ENCODE measurements around the gene MBTPS1.

Gene MBTPS1

DNA sequence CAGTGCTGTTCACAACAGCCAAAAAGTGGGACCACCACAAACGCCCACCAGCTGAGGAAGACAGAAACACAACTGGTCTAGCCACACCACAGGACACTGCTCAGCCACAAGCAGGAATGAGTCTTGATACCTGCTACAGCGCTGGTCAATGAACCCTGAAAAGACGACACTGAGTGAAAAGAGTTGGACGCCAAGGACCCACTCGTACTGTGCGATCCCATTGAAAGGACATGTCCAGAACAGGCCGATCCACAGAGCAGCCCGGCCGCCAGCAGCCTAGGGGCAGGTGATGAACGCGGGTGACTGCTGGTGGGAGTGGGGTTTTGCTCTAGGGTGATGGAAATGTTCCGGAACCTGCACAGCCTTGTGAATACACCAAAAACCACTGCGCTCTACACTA, 63.5 kb downstream of the MBTPS1 start:
- no peak for DNase-seq (ENCODE audit: low spot score)

DNA sequence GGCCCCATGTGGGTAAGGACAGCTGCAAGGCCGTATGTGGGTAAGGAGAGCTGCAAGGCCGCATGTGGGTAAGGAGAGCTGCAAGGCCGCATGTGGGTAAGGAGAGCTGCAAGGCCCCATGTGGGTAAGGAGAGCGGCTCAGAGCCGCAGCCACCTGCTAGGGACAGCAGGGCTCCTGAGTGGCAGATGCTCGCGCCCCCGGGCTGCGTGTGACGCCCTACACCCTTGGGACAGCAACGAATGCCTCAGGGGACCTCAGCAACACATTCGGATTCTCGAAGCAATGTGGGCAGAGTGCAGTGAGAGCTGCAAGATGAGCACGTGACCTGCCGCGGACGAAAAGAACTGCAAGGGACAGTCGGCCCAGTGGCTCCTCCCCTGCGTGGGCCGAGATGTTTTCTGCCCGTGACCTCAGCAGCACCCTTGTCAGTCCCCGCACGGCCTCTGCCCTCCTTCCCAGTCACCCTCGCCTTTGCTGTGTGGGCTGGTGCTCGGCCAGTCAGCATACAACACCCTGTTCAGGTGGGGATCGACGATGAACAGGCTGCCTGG, 64.6 kb downstream of the MBTPS1 start:
- DNase-seq (ENCODE audit: low spot score): no peak

DNA sequence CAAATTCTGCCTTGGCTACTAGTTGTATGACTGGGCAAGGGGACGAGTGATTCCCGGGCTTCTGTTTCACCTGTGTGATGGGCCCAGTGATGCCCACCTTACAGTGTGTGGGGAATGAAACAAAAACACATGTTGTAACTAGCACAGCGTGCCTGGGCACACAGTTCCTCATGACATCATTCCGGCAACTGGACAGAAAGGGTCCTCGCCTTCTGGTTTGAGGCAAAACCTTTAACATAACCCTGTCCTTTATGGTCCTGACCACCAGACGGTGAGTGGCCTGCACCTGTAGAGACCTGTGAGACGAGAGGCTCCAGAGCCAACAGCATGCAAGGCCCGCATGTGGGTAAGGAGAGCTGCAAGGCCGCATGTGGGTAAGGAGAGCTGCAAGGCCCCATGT, 66.4 kb downstream of the MBTPS1 start:
- DNase-seq (ENCODE audit: low spot score): no peak

DNA sequence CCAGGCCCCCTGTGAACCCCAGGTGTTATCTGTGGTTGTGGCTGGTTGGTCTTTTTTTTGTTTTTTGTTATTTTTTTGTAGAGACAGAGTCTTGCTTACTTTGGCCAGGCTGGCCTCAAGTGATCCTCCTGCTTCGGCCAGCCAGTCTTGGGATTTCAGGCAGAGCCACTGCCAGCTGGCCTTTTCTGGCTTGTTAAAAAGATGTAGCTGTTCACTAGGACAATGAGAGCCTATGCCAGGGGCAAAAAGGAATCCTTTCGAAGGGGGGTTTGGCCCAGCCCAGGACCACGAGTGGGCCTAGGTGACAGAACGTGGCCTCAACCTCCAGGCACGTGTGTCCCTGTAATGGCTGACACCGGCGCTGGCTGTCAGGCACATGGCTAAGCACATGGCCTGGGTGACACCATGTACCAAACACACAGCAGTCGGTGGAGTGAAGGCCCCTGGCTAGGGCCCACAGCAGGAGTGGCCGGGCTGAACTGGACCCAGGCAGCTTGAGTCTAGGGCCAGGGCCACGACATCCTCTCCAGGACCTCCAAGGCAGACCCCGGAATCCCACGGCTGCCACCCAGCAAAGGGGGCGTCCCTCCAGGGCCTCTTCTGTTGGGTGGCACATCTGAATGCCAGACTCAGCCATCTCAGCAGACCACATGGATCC, 67.2 kb downstream of the MBTPS1 start:
- DNase-seq (ENCODE audit: low spot score): no peak

DNA sequence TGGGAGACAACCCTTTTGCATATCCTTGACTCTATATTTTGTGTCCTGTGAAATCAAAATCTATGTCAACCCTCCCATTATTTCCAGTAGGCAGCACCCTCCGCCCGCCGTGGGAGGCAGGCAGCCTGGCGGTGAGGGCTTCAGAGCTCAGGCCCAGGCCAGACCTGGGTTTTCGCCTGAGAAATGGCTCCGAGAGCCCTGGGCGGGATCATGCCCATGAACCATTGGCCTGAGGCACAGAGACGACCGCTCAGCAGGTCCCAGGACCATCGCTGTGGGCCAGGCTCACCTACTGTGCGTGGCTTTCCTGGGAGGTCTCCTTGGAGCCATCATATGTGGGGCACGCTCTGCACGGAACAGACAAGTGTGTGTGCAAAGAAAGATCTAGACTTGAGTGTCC, 67.9 kb downstream of the MBTPS1 start:
- DNase-seq (ENCODE audit: low spot score): no peak

DNA sequence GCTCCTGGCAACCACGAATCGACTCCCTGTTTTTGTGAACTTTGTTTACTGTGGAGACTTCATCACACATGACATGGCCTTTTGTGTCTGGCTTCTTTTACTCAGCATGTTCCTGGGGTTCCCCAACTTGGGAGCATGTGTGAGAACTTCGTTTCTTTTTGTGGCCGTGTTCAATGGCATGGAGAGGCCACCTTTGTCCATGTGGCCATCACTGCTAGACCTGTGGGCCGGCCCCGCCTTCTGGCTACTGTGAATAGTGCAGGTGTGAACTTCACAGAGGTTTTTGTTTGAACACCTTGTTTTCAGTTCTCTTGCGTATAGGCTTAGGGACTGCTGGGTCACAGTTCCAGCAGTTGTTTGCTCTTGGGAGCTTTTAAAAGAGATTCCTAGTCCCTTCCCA, 68.5 kb downstream of the MBTPS1 start:
- DNase-seq (ENCODE audit: low spot score): no peak

DNA sequence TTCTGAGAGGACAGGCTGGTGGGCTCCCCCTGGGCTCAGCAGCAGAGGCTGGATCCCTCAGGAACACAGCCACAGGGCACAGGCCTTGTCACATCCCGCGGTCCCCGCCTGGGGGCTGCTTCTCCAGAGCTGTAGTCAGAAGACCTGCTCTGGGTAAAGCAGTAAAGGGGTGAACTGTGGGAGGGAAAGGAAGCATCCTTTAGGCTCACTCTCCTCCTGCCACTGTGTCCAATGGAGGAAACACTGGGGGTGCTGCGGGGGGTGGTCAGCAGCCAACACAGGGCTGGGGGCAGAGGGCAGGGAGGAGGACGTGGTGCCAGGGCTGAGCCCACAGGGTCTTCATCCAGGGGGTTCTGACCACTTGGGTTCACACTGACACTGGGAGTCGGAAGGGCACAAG, 69.1 kb downstream of the MBTPS1 start:
- DNase-seq (ENCODE audit: low spot score): no peak

DNA sequence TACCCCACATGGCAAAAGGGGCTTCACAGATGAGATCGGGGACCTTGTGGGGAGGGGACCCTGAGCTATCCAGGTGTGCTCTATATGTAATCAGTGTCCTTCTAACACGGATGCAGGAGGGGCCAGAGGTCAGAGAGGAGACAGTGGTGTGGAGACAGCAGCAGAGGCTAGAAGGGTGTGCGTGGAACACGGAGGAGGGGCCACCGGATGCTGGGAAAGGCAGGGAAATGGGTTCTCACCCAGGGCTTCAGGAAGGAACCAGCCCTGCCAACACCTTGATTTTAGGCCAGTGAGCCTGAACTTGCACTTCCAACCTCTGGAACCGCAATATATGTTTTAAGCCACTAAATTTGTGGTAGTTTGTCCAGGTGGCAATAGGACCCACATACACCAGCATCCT, 69.5 kb downstream of the MBTPS1 start:
- DNase-seq (ENCODE audit: low spot score): no peak

DNA sequence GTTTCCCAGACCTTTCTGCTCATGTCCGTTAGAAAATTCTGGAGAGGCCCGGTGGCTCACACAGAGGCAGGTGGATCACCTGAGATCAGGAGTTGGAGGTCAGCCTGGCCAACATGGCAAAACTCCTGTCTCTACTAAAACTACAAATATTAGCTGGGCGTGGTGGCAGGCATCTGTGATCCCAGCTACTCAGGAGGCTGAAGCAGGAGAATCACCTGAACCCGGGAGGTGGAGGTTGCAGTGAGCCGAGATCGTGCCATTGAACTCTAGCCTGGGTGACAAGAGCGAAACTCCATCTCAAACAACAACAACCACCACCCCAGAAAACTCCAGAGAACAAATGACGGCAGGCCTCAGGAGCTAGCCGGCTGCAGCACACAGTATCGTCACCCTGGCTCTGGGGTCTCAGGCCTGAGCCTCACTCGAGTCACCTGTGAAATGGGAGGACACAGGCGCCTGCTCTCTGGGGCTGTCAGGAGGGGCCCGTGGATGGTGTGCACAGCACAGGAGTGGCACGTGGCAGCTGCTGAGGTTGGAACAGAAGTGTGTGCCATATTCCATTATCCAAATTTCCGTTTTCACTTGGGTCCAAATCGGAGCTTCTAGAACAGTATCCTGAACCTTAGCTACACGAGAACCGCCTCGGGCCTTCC, 70.8 kb downstream of the MBTPS1 start:
- no peak for DNase-seq (ENCODE audit: low spot score)

DNA sequence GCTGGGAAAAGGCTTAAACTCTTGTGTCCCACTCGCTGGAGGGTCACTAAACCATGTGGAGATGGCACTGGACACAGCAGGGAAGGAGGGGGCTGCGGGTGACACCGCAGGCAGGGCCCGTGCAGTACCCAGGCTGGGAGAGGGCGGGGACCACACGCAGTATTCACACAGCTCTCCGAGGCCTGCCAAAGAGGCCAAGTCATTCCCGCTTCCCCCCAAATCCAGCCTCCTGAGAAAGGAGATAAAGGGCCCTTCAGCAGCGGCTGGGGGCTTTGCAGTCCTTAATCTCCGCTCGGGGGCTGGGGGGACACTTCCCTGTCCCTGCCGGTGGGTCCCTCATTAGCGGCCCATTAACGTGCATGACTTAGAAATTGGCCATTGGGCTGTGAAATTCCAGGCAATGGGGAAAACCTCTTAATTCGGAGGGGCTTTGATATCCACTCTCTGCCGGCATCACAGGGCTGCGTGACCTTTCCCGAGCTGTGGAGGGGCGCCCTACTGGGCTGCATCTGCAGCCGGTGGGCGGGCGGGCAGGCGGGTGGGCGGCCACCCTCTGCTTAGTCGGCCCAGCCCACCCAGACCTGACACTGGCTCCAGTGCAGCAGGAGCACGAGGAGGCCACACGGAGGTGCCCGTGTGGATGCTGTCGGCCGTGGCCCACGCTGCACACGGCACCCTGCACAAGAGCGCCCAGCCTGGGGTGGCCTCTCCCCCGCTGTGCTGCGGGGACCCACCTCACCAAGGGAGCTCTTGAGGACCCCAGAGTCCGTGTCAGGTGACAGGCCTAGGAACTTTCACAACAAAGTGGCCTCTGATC, 71.5 kb downstream of the MBTPS1 start:
- DNase-seq (ENCODE audit: low spot score): no peak

DNA sequence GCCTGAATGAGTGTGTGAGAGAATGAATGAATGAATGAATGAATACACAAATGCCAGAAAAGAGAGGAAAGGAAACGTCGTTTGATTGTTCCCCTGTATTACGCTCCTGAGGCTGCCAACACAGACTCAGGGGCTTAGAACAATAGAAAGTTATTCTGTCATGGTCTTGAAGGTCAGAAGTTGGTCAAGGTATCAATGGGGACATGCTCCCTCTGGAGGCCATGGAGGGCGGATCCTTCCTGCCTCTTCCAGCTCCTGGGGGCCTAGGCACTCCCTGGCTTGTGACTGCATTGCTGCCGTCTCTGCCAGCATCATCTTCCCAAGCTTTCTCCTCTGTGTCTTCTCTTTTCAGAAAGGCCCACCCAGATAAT, 72.6 kb downstream of the MBTPS1 start:
- DNase-seq (ENCODE audit: low spot score): peak; percentile 46

DNA sequence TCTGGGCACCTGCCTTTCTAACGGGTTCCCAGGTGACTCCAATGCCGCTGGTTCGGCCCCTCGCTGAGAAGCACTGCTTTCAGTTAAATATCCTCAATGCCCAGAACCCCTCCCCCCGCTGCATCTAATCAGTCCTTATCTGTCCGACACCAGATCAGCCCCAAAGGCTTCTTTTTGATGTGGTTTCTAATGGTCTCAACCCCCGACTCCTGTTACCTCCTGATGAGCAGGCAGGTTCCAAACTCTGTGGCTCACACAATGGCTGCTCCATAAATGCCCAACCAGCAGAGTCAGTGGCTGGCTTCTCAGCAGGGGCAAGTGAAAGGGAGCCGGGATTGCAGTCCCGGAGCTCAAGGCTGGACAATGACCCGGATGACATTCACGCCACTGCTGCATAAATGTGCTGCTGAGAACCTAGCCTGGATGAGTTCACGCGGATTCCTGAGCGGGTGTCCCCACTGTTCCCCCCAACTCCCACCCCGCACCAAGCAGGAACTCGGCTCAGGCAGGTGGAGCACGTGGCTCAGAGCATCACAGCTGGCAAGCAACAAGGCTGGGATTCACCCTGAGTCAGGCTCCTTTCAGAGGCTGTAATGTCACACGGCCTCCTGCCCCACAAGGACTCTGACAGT, 73.1 kb downstream of the MBTPS1 start:
- no peak for DNase-seq (ENCODE audit: low spot score)

DNA sequence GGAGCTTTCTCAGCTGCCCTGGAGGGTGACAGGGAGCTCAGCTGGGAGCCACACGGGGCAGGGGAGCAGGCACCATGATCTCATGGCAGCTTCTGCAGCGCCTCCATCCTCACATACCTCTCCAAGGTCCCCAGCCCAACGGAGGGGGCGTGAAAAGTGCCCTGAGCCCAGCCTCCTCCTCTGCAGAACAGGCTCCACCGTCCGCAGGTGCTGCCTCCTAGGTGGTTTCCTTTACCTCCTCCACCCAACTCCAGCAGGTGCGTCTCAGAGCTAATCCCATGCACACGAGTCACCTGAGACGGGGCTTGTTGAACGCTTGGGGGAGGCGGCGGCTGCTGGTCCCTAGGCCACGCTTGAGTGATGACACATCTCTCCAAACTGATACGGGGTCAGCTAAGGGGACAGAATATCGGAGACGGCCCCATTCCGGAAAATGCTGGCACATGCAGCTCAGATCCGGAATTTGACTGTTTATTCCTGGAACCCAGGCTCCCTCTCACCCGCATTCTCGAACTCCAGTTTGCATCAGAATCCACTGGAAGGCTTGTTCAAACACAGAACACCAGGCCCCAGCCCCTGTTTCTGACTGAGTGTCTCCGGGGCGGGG, 73.8 kb downstream of the MBTPS1 start:
- no peak for DNase-seq (ENCODE audit: low spot score)

DNA sequence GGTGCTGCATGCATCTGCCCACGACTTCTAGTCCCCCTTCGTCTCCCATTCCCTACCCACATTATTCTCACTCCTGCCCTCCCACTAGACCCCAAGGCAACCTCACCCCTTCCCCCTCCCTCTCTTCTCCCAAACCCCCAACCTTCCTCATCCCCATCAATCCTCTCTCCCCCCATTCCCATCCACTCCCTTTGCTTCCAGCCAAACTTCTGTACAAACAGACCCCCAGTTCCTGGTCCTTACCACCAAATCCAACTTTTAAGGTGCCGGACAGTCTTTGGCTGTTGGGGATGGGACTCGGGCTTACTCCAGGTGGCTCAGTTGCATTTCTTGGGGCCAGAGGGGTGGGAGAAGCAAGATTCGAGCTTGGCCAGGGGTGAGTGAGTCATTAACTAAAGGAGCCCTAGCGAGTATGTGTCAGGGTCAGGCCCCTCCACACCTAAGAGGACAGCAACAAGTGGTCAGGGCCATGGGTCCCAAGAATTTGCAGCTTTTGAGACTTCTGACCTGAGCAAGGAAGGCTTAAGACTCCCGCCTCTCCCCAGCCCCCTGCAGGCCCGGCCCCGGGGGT, 74.3 kb downstream of the MBTPS1 start, which contains the start of gene SLC38A8:
Gene SLC38A8, minus strand, starts transcription at position 488 of the 571 bp plus-strand sequence. CDS start 638 bp downstream, outside the sequence.
- no peak for DNase-seq (ENCODE audit: low spot score)

DNA sequence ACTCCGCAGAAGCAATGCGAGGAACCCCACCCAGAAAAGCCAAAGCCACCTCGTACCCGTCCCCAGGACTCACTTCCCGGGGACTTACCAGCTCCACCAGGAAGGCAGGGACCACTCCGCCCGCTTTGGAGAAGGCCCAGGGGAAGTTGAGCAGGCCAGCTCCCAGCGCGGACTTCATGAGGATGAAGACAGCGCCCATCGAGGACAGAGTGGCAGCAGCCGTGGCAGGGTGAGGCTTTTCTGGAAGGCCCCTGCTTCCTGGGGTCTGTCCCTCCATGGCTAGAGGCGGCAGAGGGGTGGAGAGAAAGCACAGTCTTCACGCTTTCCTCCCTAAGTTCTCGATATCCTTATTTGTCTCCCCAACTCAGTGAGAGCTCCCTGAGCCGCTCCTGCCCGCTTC, 74.9 kb downstream of the MBTPS1 start:
- no peak for DNase-seq (ENCODE audit: low spot score)

DNA sequence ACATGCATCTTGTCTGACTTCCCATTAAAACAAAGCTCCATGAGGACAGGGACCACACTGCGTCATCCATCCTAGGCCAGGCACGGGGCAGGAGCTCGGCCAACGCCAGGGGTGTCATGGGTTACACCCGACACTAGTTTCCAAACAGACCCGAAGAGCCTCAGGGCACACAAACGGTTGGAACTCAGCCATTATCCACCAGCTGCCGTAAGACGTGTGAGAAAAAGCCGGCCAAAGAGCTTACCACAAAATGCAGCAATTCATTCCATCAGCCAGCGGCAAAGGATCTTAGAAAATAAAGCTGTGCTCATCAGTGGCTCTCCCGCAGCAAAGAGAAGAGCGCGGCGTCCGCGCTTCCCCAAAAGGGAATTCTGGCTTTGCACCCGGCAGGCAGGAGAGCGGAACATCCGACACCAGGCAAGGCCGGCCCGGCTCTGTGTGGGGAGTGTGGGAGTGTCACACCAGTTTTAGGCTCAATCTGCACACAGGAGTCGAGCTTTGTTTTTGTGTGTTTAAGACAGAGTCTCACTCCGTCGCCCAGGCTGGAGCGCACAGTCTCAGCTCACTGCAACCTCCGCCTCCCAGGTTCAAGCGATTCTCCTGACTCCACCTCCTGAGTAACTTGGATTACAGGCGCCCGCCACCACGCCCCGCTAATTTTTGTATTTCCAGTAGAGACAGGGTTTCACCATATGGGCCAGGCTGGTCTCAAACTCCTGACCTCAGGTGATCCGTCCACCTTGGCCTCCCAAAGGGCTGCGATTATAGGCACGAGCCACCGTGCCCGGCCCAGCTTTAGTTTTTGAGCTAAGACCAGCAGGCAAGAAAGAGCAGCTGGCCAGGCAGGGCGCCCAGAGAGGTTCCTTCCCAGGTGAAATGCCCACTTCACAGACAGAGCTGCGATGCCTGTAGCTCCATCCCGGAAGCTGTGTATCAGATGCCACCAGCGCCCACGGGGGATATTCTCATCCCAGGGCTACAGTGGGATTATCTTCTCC, 75.6 kb downstream of the MBTPS1 start:
- DNase-seq (ENCODE audit: low spot score): no peak

DNA sequence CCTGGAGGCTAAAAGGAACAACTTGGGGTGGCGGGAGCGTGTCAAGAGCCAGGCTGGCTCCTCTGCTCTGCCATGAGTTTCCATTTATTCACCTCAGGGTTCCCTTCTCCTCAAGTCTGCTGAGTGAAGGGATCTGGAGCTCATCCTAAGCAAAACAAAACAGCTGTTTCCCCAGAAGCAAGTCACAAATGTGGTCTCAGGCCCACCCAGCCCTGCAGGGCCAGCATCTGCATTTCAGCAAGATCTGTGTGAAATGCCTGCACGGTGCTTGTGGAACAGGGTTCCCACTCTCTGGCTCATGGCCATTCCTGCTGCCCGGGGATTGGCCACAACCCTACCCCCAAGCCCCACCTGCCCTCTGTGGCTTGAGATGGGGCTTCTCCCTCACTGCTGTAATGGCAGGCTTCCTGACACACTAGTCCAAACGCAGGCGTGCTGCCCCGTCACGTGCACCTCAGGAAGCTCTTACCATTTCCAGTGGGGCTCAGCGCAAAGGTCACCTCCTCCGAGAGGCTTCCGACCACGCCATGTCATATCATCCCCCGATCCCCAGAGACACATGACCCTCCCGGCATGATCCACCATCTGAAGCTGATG, 76.4 kb downstream of the MBTPS1 start:
- no peak for DNase-seq (ENCODE audit: low spot score)

DNA sequence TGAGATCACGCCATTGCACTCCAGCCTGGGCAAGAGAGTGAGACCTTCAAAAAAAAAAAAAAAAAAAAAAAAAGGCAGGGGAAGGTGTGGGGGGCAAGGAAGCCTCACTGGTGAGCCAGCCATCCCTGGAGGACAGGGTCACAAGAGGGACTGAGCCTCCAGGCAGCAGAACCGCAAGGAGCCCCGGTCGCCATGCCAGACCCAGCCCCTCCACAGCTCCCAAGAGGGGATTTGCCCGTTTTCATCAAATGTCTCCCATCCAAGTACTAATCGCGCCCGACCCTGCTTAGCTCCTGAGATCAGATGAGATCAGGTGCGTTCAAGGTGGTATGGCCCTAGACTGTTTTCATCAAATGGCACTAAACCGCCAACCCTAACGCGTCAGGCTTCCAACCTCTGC, 77.0 kb downstream of the MBTPS1 start:
- DNase-seq (ENCODE audit: low spot score): no peak

DNA sequence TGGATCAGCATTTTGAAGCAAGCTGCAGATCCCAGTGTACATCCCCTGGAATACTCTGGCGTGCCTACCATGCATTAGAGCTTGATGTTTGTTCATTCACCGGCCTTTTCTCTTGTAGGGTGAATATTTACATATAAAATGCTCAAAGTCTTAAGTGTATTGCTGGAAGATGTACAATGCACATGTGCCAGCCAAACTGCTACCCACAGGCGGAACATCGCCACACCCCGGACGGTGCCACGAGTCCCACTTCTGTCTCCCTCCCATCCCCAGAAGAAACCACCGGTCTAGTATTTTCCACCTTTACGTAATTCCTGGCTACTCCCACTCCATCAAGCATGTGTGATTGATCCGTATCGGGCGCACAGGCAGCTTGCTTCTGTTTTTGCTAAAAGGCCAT, 78.3 kb downstream of the MBTPS1 start:
- no peak for DNase-seq (ENCODE audit: low spot score)

DNA sequence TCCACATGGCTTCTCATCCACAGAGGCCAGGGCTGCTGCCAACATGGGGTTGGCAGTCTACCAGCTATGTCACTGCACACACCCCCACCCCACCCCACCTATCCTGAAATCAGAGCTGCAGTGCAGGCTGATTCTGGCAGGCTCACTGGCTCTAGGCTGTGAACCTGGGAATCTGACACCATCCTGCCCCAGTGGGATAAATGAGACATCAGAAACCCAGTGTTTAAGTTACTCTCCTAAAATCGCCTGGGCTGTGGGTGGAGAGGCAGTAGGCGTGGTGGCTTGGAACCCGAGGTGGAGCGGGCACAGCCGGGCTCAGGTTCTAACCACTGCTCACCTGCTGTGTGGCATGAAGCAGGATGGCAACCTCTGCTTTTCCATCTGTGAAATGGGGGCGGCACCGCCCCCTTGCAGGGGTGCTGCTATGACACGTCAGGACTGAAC, 79.7 kb downstream of the MBTPS1 start:
- DNase-seq (ENCODE audit: low spot score): no peak

Data from kidney capillary endothelial cell (primary cell).